IMR-90 (cell line): ENCODE measurements around the gene COL6A3. TPM values are rescaled to one million over a fixed set of nuclear protein-coding genes. Genes with fewer than 3 reads are reported as not detected.

Experiments
- ATAC-seq: fragments of 200-7000 bp; cut with Tn5 transposase; 2 replicates; pipeline ENCODE4 v1.9.1; 2020; ENCODE audit warnings: low read depth, mild to moderate bottlenecking, moderate library complexity
- BruUV-seq: library from RNA; stranded (reverse); fragments of 400-500 nt; replicated peaks from 2 replicates; lab custom pipeline; 2021; lab: Mats Ljungman, UMichigan
- CTCF ChIA-PET: fragments of 300-600 bp; formaldehyde crosslinking; extraction: SDS; loops from one replicate; lab custom pipeline; 2021; ENCODE audit warnings: antibody characterized with exemption; lab: Yijun Ruan, JAX
- POLR2A ChIA-PET: fragments of 300-600 bp; sonication (Branson Sonifier 250); formaldehyde crosslinking; loops from one replicate; lab custom pipeline; 2022; ENCODE audit warnings: antibody characterized with exemption; ENCODE audit not compliant: unreplicated experiment; lab: Charles Lee
- DNase-seq: peaks from one replicate; pipeline ENCODE4 v3.0.0; 2013
- H2AFZ ChIP-seq: replicated peaks from 2 replicates; pipeline ENCODE3; 2013; ENCODE audit warnings: low read length, mild to moderate bottlenecking; ENCODE audit not compliant: poor library complexity
- H2AK5ac ChIP-seq: 2 replicates; pipeline ENCODE4 v1.6.1; 2013; ENCODE audit warnings: low read depth, low read length, inconsistent platforms
- H2AK9ac ChIP-seq: replicated peaks from 2 replicates; pipeline ENCODE3; 2013; ENCODE audit warnings: mild to moderate bottlenecking, low read depth, low read length, moderate library complexity; ENCODE audit not compliant: poor library complexity
- H2BK120ac ChIP-seq: 2 replicates; pipeline ENCODE4 v1.6.1; 2013; ENCODE audit warnings: low read depth, low read length, inconsistent platforms
- H2BK15ac ChIP-seq: 3 replicates; pipeline ENCODE4 v1.6.1; 2013; ENCODE audit warnings: low read depth, low read length, inconsistent platforms
- H2BK20ac ChIP-seq: 2 replicates; pipeline ENCODE4 v1.6.1; 2013; ENCODE audit warnings: low read depth, mild to moderate bottlenecking, inconsistent platforms, low read length, moderate library complexity
- H2BK5ac ChIP-seq: 2 replicates; pipeline ENCODE4 v1.6.1; 2013; ENCODE audit warnings: mild to moderate bottlenecking, low read depth, low read length, inconsistent platforms; ENCODE audit not compliant: poor library complexity, severe bottlenecking
- H3K14ac ChIP-seq: replicated peaks from 2 replicates; pipeline ENCODE4 v1.6.1; 2013; ENCODE audit warnings: low read depth, low read length, inconsistent platforms
- H3K18ac ChIP-seq: 2 replicates; pipeline ENCODE4 v1.6.1; 2013; ENCODE audit warnings: low read depth, low read length, control low read depth
- H3K23ac ChIP-seq: 2 replicates; pipeline ENCODE4 v1.6.1; 2013; ENCODE audit warnings: low read depth, low read length, inconsistent platforms
- H3K27ac ChIP-seq: 2 replicates; pipeline ENCODE4 v1.5.1; 2013; ENCODE audit warnings: mild to moderate bottlenecking, control low read depth, low read length; ENCODE audit not compliant: insufficient read depth
- H3K27me3 ChIP-seq: 2 replicates; pipeline ENCODE4 v1.6.1; 2013; ENCODE audit warnings: low read length; ENCODE audit not compliant: control insufficient read depth, insufficient read depth
- H3K36me3 ChIP-seq: 2 replicates; pipeline ENCODE4 v1.6.1; 2013; ENCODE audit warnings: low read length, mixed read lengths; ENCODE audit not compliant: control insufficient read depth, insufficient read depth
- H3K4ac ChIP-seq: 2 replicates; pipeline ENCODE4 v1.6.1; 2013; ENCODE audit warnings: low read depth, low read length, inconsistent platforms
- H3K4me1 ChIP-seq: 2 replicates; pipeline ENCODE4 v1.6.1; 2013; ENCODE audit warnings: low read length, mixed read lengths; ENCODE audit not compliant: control insufficient read depth, insufficient read depth
- H3K4me2 ChIP-seq: 2 replicates; pipeline ENCODE4 v1.6.1; 2013; ENCODE audit warnings: low read depth, mild to moderate bottlenecking, control low read depth, low read length, moderate library complexity
- H3K4me3 ChIP-seq: 2 replicates; pipeline ENCODE4 v1.5.1; 2013; ENCODE audit warnings: low read depth, mild to moderate bottlenecking, control low read depth, low read length, moderate library complexity; ENCODE audit not compliant: insufficient read depth
- H3K56ac ChIP-seq: 2 replicates; pipeline ENCODE4 v1.6.1; 2013; ENCODE audit warnings: low read length, inconsistent platforms; ENCODE audit not compliant: insufficient read depth; ENCODE audit errors: extremely low read depth
- H3K79me1 ChIP-seq, 2 experiments: 2 replicates each; pipeline ENCODE4 v1.6.1; 2013; ENCODE audit warnings: low read length in 2 of 2, inconsistent platforms in 1 of 2, low read depth in 1 of 2
- H3K9ac ChIP-seq: 2 replicates; pipeline ENCODE4 v1.6.1; 2013; ENCODE audit warnings: low read depth, low read length, control low read depth
- H3K9me1 ChIP-seq: 2 replicates; pipeline ENCODE4 v1.6.1; 2013; ENCODE audit warnings: low read length, inconsistent platforms; ENCODE audit not compliant: insufficient read depth
- H3K9me3 ChIP-seq: 2 replicates; pipeline ENCODE4 v1.6.1; 2013; ENCODE audit warnings: low read length; ENCODE audit not compliant: control insufficient read depth, insufficient read depth
- H4K20me1 ChIP-seq: 2 replicates; pipeline ENCODE4 v1.6.1; 2013; ENCODE audit warnings: low read length, inconsistent platforms; ENCODE audit not compliant: insufficient read depth
- H4K5ac ChIP-seq: 2 replicates; pipeline ENCODE4 v1.6.1; 2013; ENCODE audit warnings: mild to moderate bottlenecking, low read depth, low read length, control low read depth
- H4K8ac ChIP-seq, 2 experiments: 2 replicates each; pipeline ENCODE4 v1.6.1; 2013; ENCODE audit warnings: low read depth in 2 of 2, low read length in 2 of 2, control low read depth in 1 of 2, inconsistent platforms in 1 of 2
- H4K91ac ChIP-seq: 2 replicates; pipeline ENCODE4 v1.6.1; 2013; ENCODE audit warnings: low read depth, low read length, inconsistent platforms; ENCODE audit not compliant: insufficient read depth
- CTCF ChIP-seq: conservative IDR thresholded peaks from 2 replicates; pipeline ENCODE4 v1.5.1; 2012; ENCODE audit warnings: mild to moderate bottlenecking, low read depth, low read length, improper control_type of control experiment
- WGBS, 2 experiments: methylation state at CpG; one replicate each; pipeline versions ENCODE4 v1.1.5 to v1.1.7; 2013; ENCODE audit warnings: missing lambda C conversion rate in 2 of 2; ENCODE audit not compliant: insufficient read length in 1 of 2; ENCODE audit errors: extremely low coverage in 2 of 2; 5-methylcytosine and 5-hydroxymethylcytosine counted together
- dilution Hi-C: fragments of 300-500 bp; cut with HindIII; formaldehyde crosslinking; loops from one replicate; pipeline ENCODE4 v1.14.3; 2018; ENCODE audit warnings: low sequenced_read_pairs; ENCODE audit not compliant: unreplicated experiment
- in situ Hi-C: fragments of 300-500 bp; cut with MboI; formaldehyde crosslinking; loops from 3 replicates; pipeline ENCODE4 v1.14.3; 2019; ENCODE audit warnings: low sequenced_read_pairs, inconsistent platforms, mixed read lengths
- intact Hi-C: fragments of 100-400 bp; cut with micrococcal nuclease; formaldehyde crosslinking; loops from 2 replicates; pipeline ENCODE4 v1.10.0; 2022
- polyA plus RNA-seq, 3 experiments: library from polyadenylated mRNA; depleted of rRNA; stranded (reverse); fragments of >200 nt; gene quantifications; 2 replicates each; pipeline ENCODE4 v1.2.3, GENCODE V29; 2012; ENCODE audit warnings: low replicate concordance in 1 of 3
- total RNA-seq: library from RNA; depleted of rRNA; stranded (reverse); fragments of >200 nt; gene quantifications from 2 replicates; pipeline ENCODE4 v1.2.3, GENCODE V29; 2012

COL6A3 gene
- total and polyA plus RNA-seq, 2 of the 4 experiments (the other 2 are of a cell fraction) = 964 to 1,855 TPM

- peaks cover 90% of the 10 kb centered on the region for H3K36me3 ChIP-seq
- CTCF ChIA-PET = no interaction called here
These were observed 55.0 kb downstream of the COL6A3 start for GRCh38 chr2:237358721-237359517.

More at GRCh38 chr2:237358721-237359517, 55.0 kb downstream of the COL6A3 start:
- Histone ChIP-seq H4K5ac (peak overlapping the region; percentile 55), H3K4me3 (no peak overlapping the region), H3K79me1 (peaks cover 72 to 88% of the 10 kb centered on the region in 2 experiments), H3K9ac (no peak overlapping the region), H3K56ac (no peak overlapping the region), H2AFZ (no peak overlapping the region), H2BK15ac (no peak overlapping the region), H3K23ac (no peak overlapping the region), H2BK5ac (peak overlapping the region; percentile 57), H3K9me1 (peaks cover 34% of the 10 kb centered on the region), H3K14ac (0 out of 2 replicates have a peak overlapping the region, but pooled peaks have one; percentile 30), H3K9me3 (no peaks in the 10 kb centered on the region), H4K91ac (no peak overlapping the region), H2AK9ac (no peak overlapping the region), H2BK20ac (no peak overlapping the region), H3K4ac (peak overlapping the region; percentile 32; the same call in 1 of the 2 replicates), H2AK5ac (peak overlapping the region; percentile 54; the same call in 1 of the 2 replicates), H4K8ac (peak overlapping the region in 1 of 2 experiments; percentile 56; a peak in 3 of 4 replicates), H3K18ac (peak overlapping the region; percentile 15; the same call in 1 of the 2 replicates), H3K27ac (peak overlapping the region; percentile 81; the same call in 1 of the 2 replicates), H3K27me3 (no peaks in the 10 kb centered on the region), H2BK120ac (no peak overlapping the region), H3K4me1 (peaks cover 37% of the 10 kb centered on the region), H4K20me1 (peaks cover 43% of the 10 kb centered on the region), H3K4me2 (no peak overlapping the region)
- no peak for TF ChIP-seq CTCF
- DNase-seq = no peak
- ATAC-seq = no peak
- in situ Hi-C loops (no loop called here), intact Hi-C loops (no loop called here), dilution Hi-C loops (no loop called here)
- WGBS, 2 experiments = no CpG with 5 or more reads among the region's 9 CpGs
- no TSS peak for BruUV-seq
- POLR2A ChIA-PET = no interaction called here
